ENCODE data around the gene TIMM22.
A peak's percentile ranks its signal among the peaks of the same experiment; 100 is the strongest.
"Not testable (repeated sequence)": the region's sequence is repeated elsewhere in the genome, so short reads cannot be mapped to it uniquely, and the experiment has no call there.

Gene TIMM22

DNA sequence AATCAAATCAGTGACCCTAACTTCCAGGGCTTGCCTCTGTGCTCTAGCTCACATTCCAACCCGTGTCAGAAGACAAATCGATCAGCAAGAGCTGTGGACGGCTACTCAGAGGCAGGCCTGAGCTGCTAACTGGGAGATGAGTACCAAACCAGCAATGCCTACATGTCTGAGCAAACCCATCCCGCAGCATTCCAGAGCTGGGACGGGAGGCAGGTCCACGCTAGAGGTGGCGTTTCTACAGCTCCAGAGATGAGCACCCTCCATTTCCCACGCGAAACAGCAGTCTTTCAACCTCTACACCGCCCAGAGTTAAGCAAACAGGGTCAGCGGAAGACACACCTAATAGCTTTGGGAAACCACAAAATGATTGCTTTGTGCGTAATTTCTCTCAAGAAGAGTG, 23.9 kb upstream of the TIMM22 start:
- DNase-seq: no peak

DNA sequence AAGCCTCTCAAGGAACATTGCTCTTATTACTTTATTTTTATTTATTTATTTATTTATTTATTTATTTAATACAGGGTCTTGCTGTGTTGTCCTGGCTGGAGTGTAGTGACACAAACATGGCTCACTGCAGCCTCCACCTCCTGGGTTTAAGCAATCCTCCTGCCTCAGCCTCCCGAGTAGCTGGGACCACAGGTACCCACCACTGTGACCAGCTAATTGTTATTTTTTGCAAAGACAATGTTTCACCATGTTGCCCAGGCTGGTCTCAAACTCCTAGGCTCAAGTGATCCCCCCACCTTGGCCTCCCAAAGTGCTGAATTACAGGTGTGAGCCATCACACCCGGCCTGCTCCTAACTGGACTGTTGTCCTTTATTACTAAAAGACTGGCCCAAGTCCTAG, 22.2 kb upstream of the TIMM22 start:
- DNase-seq: not testable (repeated sequence)

DNA sequence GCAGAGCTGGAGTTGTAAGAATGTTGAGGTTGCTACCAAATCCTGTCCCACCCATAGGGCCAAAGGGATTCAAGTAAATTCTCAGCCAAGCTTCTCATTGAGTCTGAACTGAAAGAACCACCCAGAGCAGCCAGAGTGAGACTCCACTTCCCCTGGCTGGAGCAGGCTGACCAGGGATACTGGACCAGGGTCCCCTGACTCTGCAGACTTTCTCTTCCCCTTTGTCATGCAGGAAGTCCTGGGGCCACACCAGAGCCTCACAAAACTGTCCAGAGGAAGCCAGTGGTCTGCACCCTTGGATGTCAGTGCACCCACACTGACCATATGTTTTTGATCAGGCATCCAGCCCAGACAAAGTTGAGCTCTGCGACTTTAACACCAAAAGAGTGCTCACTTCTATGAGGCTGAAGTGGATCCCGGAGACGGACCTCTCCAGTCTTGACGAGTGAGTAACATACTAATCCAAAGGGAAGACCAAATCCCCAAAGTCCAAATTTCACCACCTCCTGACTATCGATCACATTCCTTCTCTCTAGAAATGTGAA, 21.5 kb upstream of the TIMM22 start:
- DNase-seq: no peak

DNA sequence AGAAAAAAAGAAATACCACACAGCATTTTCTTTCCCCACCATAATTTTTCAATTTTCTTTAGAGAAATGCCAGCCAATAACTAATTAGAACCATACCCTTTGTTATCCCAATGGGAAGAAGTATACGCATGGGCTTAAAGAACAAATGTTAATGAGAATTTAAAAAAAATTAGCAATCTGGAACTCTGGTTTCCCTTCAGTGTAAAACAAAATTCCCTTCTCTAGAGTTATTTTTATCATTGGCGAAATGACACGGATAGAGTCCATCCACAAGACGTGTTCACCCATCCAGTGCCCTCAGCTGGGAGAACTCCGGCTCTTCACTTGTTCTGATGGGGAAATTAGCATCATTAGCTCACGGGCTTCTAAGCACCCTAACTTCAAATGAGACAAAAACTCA, 20.6 kb upstream of the TIMM22 start:
- no peak for DNase-seq

DNA sequence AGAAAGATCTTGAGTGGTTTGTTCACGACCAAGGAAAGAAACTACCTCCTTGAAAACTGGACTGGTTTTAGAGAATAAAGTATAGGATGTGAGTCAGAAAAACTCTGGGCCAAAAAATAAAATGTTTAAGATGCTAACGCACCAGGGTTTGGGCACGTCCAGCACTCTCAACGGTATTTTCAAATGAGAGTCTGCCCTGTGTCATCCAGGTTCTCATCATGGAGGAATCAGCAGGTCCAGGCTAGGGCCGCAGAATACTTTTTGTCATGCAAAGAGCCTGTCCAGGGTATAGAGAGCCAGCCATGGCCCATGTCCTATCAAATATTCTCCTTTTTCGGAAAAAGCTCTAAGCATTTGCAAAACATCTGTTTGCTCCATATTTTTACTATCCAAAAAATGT, 19.8 kb upstream of the TIMM22 start:
- no peak for DNase-seq

DNA sequence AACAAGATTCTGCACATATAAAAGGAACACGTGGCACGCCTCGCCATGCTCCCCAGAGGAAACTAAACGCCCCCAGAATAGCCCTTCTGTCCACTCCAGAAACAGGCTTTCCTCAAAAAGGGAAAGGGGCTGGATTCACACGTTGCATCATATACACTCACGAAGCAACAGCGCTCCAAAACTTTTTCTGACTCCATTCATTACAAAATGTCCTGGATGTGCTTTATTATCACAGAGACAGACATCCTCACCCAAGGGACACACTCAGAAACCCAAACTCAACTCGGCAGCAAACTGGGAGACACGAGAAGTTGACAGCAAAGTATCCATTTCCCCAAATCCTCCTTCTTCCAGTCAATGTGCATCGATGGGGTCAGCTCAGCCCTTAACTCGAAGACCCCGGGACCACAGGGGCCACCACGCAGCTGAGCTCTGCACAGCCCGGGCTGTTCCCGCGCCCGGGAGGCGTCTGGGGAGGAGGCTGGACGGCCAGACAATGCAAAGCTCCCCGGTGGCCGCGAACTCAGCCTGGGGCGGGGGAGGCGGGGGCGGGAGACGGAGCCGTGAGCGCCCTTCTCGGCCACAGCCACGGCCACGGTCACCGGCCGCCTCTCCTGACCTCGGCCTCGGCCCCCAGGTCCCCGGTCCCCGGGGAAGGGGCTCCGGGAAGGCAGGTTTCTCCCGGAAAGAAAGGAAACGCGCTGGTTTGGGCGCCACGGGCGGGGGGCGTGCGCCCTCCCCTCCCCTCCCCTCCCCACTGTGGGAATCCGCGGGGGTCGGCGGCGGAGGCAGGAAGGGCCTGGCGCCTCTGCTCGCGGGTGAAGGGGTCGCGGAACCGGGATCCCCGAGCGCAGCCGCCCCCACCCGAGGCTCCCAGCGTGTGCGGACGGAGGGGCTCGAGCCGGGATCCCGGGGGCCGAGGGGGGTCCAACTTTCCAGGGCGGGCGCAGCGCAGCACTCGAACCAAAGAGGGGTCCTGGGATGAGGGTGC, 18.5 kb upstream of the TIMM22 start:
- DNase-seq: no peak

DNA sequence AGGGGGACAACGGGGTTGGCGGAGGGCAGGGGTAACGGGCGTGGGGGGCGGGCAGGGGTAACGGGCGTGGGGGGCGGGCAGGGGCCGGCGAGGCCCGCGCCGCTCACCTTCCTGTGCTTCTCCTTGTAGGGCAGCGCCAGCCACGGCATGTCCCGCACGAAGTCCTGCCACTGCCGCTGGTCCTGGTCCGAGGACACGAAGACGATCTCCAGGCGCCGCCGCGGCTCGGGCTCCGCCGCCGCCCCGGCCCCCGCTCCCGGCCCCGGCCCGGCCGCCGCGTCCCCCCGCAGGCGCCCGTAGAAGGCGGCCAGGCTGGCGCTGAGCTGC, 17.8 kb upstream of the TIMM22 start:
- no peak for DNase-seq

DNA sequence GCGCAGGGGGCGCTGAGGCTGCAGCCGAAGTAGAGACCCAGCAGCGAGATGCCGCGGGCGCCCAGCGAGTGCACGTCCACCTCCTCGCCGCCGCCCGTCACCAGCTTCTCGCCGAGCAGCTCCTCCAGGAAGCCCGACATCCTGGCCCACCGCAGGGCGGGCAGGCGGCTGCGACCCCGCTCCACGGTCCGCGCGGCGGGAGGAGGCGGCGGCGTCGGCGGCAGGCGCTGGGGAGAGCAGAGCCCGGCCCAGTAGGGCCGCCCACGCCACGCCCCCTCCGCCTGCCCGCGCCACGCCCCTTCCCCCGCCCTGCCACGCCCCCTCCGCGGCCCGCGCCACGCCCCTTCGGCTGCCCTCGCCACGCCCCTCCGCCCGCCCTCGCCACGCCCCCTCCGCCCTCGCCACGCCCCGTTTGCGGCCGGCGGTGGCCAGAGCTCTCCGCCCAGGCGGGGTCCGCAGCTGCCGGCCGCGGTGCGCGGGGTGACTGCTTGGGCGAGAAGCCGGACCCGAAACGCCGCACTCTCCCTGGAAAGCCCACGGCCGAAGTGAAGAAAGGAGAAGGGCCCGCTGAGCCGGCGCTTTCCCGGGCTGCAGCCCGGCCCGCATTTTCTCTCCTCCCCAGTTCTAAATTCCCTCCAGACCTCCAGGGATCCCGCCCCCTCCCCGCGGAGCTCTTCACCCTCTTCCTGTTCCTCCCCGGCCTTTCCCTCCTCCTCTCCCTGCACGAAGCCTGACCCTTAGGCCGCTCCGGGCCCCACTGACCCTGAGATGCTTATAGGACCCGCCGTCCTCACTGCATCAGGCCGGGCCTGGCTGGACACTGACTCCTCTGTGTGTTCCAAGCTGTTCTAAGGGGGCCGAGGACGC, 17.2 kb upstream of the TIMM22 start, which contains the start of gene NXN:
NXN (minus strand) TSS at position 238 of the 867 bp plus-strand sequence.
- DNase-seq: peak; percentile 77

DNA sequence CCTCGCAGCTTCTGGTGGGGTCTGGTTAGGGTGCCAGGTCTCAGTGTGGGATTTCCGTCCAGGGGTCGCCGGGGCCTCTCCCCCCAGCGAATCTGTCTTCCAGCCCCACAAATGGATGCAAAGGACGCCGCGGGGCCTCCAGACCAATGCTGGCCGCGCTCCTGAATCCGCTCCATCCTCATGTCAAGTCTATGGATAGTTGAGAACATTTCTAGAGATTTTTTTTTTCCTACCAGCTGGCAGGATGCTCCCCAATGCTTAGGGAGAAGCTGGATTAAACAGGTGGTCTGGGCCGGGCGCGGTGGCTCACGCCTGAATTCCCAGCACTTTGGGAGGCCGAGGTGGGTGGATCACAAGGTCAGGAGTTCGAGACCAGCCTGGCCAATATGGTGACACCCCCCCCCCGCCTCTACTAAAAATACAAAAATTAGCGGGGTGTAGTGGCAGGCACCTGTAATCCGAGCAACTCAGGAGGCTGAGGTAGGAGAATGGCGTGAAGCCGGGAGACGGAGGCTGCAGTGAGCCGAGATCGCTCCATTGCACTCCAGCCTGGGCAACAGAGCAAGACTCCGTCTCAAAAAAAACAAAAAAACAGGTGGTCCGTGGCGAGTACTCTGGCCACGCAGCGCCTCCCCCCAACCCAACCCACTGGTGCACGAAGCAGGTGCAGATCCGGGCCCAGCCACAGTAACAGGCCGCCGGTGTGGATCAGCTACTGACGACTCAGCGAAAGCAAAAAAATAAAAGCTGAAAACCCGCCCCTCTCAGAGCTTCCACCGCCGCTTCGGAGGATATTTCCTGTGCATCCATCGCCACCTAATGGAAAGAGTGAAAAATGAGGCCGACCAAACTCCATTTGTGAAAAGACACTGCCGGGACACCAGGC, 16.3 kb upstream of the TIMM22 start:
- peak; percentile 86 for DNase-seq

DNA sequence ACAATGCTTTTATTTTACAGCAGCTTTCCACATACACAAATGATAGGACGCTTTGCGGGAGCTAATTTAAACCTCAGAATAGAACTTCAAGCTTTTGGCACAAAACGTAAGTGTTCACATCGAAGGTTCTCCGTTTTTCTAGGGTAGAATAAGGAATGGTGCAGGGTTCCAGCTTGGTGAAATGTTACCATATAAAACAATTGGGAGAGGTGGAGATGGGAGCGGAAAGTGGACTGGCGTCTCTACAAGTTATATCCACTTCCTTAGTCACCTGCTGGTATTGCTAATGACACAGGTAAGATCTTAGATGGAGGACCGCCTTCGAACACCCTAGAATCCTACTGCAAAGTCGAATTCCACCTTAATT, 15.7 kb upstream of the TIMM22 start:
- no peak for DNase-seq

DNA sequence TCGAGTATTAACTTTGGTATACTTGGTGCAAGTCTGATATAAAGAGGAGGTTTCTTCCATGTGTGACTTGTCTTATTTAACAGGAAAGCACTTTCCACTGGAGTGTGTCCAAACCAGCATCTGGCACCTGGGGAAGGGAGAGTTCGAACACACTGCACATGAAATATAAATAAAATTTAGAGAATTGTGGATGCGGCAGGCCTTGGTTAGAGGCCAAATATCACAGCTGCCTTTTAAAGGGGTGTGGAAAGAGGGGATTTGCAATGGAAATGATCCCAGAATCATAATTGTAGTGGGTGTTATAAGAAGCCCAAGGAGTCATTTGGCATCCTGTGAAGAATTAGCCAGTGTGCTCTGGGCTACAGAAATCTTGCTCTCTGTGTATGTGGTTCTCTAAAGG, 13.0 kb upstream of the TIMM22 start:
- DNase-seq: no peak

DNA sequence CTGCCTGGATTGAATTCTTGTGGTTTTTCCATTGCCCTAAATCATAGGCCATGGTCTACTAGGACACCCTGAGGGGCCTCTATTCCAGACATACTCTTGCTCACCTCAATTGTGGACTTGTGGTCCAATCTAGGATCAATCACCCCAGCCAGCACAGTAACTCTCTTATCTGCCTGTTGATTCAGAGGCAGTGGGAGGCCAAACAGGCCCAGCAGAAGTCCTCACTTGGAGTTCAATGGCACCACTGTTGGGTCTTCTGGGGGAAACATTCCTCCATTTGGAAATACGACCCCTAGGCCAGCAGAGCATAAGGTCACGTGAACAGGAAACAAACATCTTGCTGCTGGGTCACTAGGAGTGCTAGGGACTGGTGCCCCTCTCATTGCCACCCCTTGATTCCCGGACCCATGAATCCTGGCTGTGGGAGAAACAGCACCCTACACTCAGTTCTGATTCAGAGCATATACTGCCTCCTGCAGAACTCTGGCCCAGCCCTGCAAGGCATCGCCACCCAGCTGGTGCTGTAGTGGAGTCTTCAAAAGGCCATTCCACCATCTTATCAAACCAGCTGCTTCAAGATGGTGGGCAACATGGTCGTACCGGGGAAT, 10.5 kb upstream of the TIMM22 start:
- no peak for DNase-seq

DNA sequence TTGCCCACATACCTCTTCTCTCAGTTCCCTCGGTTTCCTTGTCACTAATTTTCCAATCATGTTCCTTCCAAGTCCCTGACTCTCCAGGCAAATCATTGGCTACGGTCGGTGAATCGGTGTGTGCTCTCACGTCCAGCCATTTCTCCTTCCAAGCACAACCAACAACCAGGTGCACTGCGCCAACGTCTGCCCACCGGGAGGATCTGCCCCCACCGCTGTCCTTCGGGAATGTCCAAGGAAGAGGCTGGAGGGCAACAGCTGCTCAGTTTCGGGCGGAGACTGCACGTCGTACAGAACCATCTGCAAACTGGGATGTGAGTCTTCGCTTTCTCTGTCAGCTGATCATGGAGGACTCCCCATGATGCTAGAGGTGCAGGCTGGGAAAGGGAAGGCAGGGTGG, 9.0 kb upstream of the TIMM22 start:
- no peak for DNase-seq

DNA sequence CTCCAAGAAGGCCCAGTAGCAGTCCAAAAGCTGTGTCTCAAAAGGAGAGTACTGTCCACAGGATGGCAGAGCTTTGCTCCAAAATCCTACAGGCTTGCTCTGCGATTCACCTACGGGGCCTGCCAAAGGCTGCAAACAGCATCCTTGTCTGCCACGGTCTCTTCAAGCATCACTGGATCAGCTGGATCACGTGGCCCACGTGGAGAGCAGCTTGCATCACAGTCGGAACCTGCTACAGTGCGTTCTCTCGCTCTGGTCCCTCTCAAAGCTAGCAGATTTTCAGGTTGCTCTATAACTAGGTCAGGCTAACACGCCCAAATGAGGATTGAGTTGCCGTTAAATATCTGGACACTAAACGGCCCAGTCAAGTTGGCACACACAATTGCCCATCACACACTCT, 8.4 kb upstream of the TIMM22 start:
- no peak for DNase-seq

DNA sequence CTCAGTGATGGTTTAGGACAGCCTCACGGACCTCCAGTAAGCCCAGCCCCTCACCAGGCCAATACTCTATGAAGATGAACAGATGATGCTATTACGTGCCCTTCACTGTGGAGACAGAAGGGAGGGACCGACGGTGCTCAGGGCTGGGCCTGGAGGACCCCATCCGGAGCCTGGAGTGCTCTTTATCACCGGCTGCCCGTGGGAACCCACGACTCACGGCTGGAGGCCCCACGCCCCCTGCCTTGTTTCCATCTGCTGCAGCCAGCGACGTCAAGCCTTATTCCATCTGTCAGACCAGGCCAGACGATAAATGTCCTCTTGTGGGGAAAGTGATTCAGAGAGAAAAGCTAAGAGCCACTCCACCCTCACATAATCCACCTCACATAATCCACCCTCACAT, 4.0 kb upstream of the TIMM22 start:
- DNase-seq: no peak

DNA sequence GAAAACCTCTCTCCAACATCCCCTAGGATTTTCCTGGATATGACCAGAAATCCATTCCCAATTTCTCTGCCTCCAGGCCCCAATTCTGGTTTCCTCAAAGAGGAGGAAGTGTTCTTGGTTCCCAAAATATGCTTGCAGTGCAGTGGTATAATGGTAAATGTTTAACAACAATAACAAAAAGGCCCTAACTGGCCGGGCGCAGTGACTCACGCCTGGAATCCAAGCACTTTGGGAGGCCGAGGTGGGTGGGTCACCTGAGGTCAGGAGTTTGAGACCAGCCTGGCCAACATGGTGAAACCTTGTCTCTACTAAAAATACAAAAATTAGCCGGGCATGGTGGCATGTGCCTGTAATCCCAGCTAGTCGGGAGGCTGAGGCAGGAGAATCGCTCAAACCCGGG, 1.6 kb upstream of the TIMM22 start:
- not testable (repeated sequence) for DNase-seq

DNA sequence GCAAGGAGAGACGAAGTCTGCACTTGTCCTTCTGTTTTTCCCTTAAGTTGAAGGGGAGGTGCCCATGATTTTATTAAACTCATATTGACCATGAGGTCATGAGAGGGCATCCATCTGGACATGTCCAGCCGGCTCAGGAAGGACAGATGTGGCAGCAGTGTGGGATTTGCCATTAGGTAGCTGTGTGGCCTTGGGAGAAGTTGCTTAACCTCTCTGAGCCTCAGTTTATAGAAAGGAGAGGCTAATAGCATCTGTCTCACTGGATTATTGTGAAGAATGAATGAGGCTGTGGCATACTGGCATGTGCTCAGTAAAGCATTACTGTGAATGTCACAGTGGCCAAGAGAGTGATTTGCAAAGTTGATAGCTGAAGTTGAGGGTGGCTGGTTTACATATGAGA, 1.2 kb downstream of the TIMM22 start:
- no peak for DNase-seq

DNA sequence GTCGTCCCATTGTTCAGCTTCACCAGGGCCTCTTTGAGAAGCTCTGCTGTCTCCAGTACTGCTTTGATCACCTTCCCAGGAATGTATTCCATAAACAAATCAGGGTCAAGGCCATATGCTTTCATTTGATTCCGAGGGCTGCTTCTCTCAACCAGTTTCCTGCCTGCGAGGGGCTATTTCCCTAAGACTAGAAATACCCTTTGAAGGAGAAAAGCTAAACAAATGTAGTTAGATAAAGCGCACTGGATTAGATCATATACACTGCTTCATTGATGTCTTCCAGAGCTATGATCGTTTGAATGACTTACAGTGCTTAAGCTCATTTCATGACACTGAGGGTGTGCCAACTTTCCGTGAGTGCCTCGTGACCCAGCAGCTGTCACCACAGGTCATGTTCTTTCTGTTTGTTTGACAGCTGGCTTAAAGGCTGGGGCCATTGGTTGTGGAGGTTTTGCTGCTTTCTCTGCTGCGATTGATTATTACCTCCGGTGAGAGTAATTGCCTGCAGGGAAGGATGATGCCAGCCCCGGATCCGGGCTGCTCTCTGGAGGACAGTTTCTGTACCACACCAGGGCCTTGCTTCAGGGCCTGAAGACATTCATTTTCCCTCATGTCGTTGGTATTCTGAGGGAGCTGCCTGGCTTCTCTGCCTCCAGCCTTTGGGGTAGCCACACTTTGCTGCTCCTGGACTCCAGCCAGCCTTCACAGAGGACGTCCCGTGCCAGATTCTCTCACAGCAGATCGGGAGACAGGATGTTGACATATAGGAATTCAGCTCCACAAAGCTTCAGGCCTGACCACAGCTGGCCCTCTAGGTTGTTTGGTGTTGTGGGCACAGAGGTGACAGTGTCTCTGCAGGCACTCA, 3.9 kb downstream of the TIMM22 start:
- no peak for DNase-seq

DNA sequence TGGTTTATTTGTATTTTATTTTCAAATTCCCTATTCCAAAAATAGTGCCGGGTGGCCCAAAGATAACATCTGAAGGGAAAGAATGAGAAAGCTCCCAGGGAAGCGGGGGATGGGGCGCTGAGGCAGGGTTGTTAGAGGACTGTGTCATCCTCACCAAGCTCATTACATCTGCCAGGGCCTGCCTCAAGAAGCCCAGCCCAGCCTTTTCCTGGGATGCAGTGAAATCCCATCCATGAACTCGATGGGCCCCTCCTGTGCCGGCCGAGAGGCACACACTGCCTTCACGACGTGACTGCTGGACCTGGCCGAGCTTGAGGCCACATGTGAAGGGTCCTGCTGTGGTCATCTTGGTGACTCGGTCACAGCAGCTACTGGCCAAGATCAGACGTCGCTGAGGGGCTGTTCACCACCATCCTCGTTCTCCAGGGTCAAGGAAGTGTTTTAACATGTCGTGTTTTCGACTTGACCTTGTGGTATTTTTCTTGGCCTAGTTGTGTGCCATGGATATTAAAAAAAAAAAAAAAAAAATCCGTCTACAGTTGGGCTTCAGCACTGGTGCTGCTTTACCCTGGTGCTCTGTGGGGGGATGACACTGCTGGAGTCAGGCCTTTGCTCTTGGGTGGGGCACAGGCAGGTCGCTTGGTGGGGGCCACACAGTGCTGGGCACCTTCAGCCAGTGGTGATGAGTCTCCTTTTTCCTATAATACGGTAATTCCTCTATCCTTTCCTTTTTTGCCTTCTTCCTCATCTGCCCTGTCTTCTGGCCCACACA, 4.9 kb downstream of the TIMM22 start:
- DNase-seq: no peak

DNA sequence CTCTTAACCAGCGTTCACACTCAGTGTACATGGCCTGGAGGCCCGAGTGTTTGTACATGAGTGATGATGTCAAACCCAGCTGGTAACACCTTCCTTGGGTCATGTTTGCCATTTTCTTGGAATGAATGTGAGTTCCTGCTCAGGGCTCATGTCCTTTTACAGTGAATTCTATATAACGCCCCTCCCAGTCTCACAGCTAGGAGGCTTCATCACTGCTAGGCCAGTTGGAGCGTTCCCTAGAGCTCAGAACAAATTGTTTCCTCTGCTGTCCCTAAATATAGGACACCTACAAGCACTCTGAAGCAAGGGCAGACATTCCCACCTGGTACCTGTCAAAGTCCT, 5.5 kb downstream of the TIMM22 start:
- DNase-seq: no peak
